WTC11 (cell line): ENCODE data around the gene PFN1. TPM values are rescaled to one million over a fixed set of nuclear protein-coding genes. Genes with fewer than 3 reads are reported as not detected.

Experiments
- ATAC-seq: fragments of 200-7000 bp; cut with Tn5 transposase; 2 replicates; pipeline ENCODE4 v1.10.0; 2021; ENCODE audit warnings: mild to moderate bottlenecking, moderate library complexity
- CTCF ChIA-PET: fragments of 300-600 bp; sonication (Branson Sonifier 250); formaldehyde crosslinking; loops from one replicate; lab custom pipeline; 2021; ENCODE audit warnings: antibody characterized with exemption; lab: Charles Lee
- POLR2A ChIA-PET: fragments of 350-600 bp; sonication (Branson Sonifier 250); formaldehyde crosslinking; loops from one replicate; lab custom pipeline; 2021; ENCODE audit warnings: antibody characterized with exemption; lab: Charles Lee
- DNase-seq: peaks from one replicate; pipeline ENCODE4 v3.0.0; 2021; ENCODE audit warnings: low spot score
- H3K27ac Mint-ChIP-seq: 2 replicates; pipeline ENCODE4 v1.8.0; 2021; ENCODE audit warnings: mixed read lengths
- H3K27me3 Mint-ChIP-seq: 2 replicates; pipeline ENCODE4 v1.8.0; 2021; ENCODE audit warnings: low read depth, mild to moderate bottlenecking, moderate library complexity, mixed read lengths
- H3K36me3 Mint-ChIP-seq: 2 replicates; pipeline ENCODE4 v1.8.0; 2021; ENCODE audit warnings: mixed read lengths
- H3K4me1 Mint-ChIP-seq: 2 replicates; pipeline ENCODE4 v1.8.0; 2022; ENCODE audit warnings: mixed read lengths
- H3K4me3 Mint-ChIP-seq: 2 replicates; pipeline ENCODE4 v1.8.0; 2021; ENCODE audit warnings: mild to moderate bottlenecking, moderate library complexity, mixed read lengths
- H3K9me3 Mint-ChIP-seq: 2 replicates; pipeline ENCODE4 v1.8.0; 2021; ENCODE audit warnings: mixed read lengths
- ATF6 ChIP-seq: sonication (generic); formaldehyde crosslinking; IDR thresholded peaks from 2 replicates; pipeline ENCODE4 v1.8.1; 2023; ENCODE audit warnings: mild to moderate bottlenecking, missing genetic modification reagents
- CBFB ChIP-seq: sonication (generic); formaldehyde crosslinking; IDR thresholded peaks from 2 replicates; pipeline ENCODE4 v1.8.1; 2022; ENCODE audit warnings: mild to moderate bottlenecking, low read depth, missing genetic modification reagents
- CREB1 ChIP-seq: sonication (generic); formaldehyde crosslinking; IDR thresholded peaks from 2 replicates; pipeline ENCODE4 v1.8.0; 2023; ENCODE audit warnings: mild to moderate bottlenecking, missing genetic modification reagents
- CTCF ChIP-seq: fragments of 200-600 bp; IDR thresholded peaks from 2 replicates; pipeline ENCODE4 v1.8.0; 2022; ENCODE audit warnings: antibody characterized with exemption
- ELF4 ChIP-seq: sonication (generic); formaldehyde crosslinking; IDR thresholded peaks from 2 replicates; pipeline ENCODE4 v1.8.1; 2022; ENCODE audit warnings: low read depth, mild to moderate bottlenecking, moderate library complexity, missing genetic modification reagents
- FOXJ3 ChIP-seq: sonication (generic); formaldehyde crosslinking; IDR thresholded peaks from 2 replicates; pipeline ENCODE4 v1.9.0; 2021; ENCODE audit warnings: missing genetic modification reagents, mild to moderate bottlenecking, borderline replicate concordance
- FOXK1 ChIP-seq: sonication (generic); formaldehyde crosslinking; IDR thresholded peaks from 2 replicates; pipeline ENCODE4 v1.8.0; 2022; ENCODE audit warnings: mild to moderate bottlenecking, moderate library complexity, missing genetic modification reagents
- HMGA2 ChIP-seq: fragments of 250-450 bp; sonication (Bioruptor Pico); IDR thresholded peaks from 2 replicates; pipeline ENCODE4 v1.4.0; 2021; ENCODE audit warnings: mild to moderate bottlenecking, moderate library complexity
- HMGXB4 ChIP-seq: sonication (generic); formaldehyde crosslinking; IDR thresholded peaks from 2 replicates; pipeline ENCODE4 v1.8.1; 2023; ENCODE audit warnings: mild to moderate bottlenecking, moderate library complexity, missing genetic modification reagents
- MLX ChIP-seq: sonication (generic); formaldehyde crosslinking; IDR thresholded peaks from 2 replicates; pipeline ENCODE4 v1.8.1; 2023; ENCODE audit warnings: mild to moderate bottlenecking, missing genetic modification reagents, moderate library complexity
- MYBL2 ChIP-seq: sonication (generic); formaldehyde crosslinking; IDR thresholded peaks from 2 replicates; pipeline ENCODE4 v1.8.1; 2023; ENCODE audit warnings: mild to moderate bottlenecking, moderate library complexity, missing genetic modification reagents
- NR1H2 ChIP-seq: sonication (generic); formaldehyde crosslinking; IDR thresholded peaks from 2 replicates; pipeline ENCODE4 v1.9.0; 2021; ENCODE audit warnings: mild to moderate bottlenecking, moderate library complexity, missing genetic modification reagents
- NR3C1 ChIP-seq: sonication (generic); formaldehyde crosslinking; conservative IDR thresholded peaks from 2 replicates; pipeline ENCODE4 v1.8.1; 2023; ENCODE audit warnings: low read depth, mild to moderate bottlenecking, missing genetic modification reagents
- PREB ChIP-seq: sonication (generic); formaldehyde crosslinking; IDR thresholded peaks from 2 replicates; pipeline ENCODE4 v1.8.1; 2022; ENCODE audit warnings: mild to moderate bottlenecking, missing genetic modification reagents, moderate library complexity, borderline replicate concordance
- RELA ChIP-seq: sonication (generic); formaldehyde crosslinking; IDR thresholded peaks from 2 replicates; pipeline ENCODE4 v1.8.1; 2022; ENCODE audit warnings: missing genetic modification reagents, mild to moderate bottlenecking, borderline replicate concordance
- TEAD4 ChIP-seq: sonication (generic); formaldehyde crosslinking; IDR thresholded peaks from 2 replicates; pipeline ENCODE4 v1.8.0; 2022; ENCODE audit warnings: mild to moderate bottlenecking, missing genetic modification reagents
- TP53 ChIP-seq: sonication (generic); formaldehyde crosslinking; IDR thresholded peaks from 2 replicates; pipeline ENCODE4 v1.8.1; 2023; ENCODE audit warnings: mild to moderate bottlenecking, missing genetic modification reagents
- ZNF121 ChIP-seq: sonication (generic); formaldehyde crosslinking; IDR thresholded peaks from 2 replicates; pipeline ENCODE4 v1.8.0; 2023; ENCODE audit warnings: missing genetic modification reagents
- ZNF232 ChIP-seq: sonication (generic); formaldehyde crosslinking; IDR thresholded peaks from 2 replicates; pipeline ENCODE4 v1.8.0; 2022; ENCODE audit warnings: mild to moderate bottlenecking, missing genetic modification reagents
- ZNF317 ChIP-seq: sonication (generic); formaldehyde crosslinking; IDR thresholded peaks from 2 replicates; pipeline ENCODE4 v1.8.1; 2023; ENCODE audit warnings: low read depth, mild to moderate bottlenecking, moderate library complexity, missing genetic modification reagents, borderline replicate concordance
- ZNF416 ChIP-seq: fragments of 250-450 bp; sonication (Bioruptor Pico); IDR thresholded peaks from 2 replicates; pipeline ENCODE4 v1.9.0; 2021; ENCODE audit warnings: mild to moderate bottlenecking, inconsistent platforms
- ZNF423 ChIP-seq: fragments of 250-450 bp; sonication (Bioruptor Pico); IDR thresholded peaks from 2 replicates; pipeline ENCODE4 v2.1.2; 2022; ENCODE audit warnings: mild to moderate bottlenecking, moderate library complexity
- ZNF512 ChIP-seq: sonication (generic); formaldehyde crosslinking; IDR thresholded peaks from 2 replicates; pipeline ENCODE4 v1.8.1; 2022; ENCODE audit warnings: missing genetic modification reagents, borderline replicate concordance
- ZNF671 ChIP-seq: fragments of 250-450 bp; sonication (Bioruptor Pico); IDR thresholded peaks from 2 replicates; pipeline ENCODE4 v1.8.0; 2021; ENCODE audit warnings: mild to moderate bottlenecking
- total RNA-seq: library from RNA; stranded (reverse); gene quantifications from 3 replicates; pipeline ENCODE4 v1.2.3, GENCODE V29; 2021

PFN1 gene
- total RNA-seq, 1 experiment from 2014 or later = 1,289 TPM

GRCh38 chr17:4933646-4934045, 14.7 kb downstream of the PFN1 start (continued):
- TF ChIP-seq ZNF512 (CRISPR knock-in tag) = no peak
- TF ChIP-seq RELA (CRISPR knock-in tag) = no peak
- no peak for TF ChIP-seq CREB1 (CRISPR knock-in tag)
- TF ChIP-seq ATF6 (CRISPR knock-in tag) = no peak
- no peak for TF ChIP-seq ZNF423
- TF ChIP-seq FOXJ3 (CRISPR knock-in tag) = no peak
- TF ChIP-seq ZNF232 = no peak
- TF ChIP-seq ZNF416 (CRISPR knock-in tag) = no peak
- TF ChIP-seq HMGA2 (CRISPR knock-in tag) = no peak
- no peak for TF ChIP-seq ZNF671

GRCh38 chr17:4932756-4933155, 15.6 kb downstream of the PFN1 start:
- Mint-ChIP-seq H3K4me1 (peaks cover 9% of the 10 kb centered on the region), H3K4me3 (no peak overlapping the region), H3K36me3 (peaks cover 13% of the 10 kb centered on the region), H3K9me3 (no peaks in the 10 kb centered on the region), H3K27ac (no peak overlapping the region), H3K27me3 (no peaks in the 10 kb centered on the region)
- no peak for ATAC-seq
- ChIA-PET POLR2A (interaction anchor here (1.0 kb wide), 1 partner anchor 23 kb away, joined by 4 read pairs; no protein-coding TSS in a partner anchor), CTCF (interaction anchor here (0.9 to 3.3 kb wide), 2 partner anchors 13 to 24 kb away, joined by 4 to 39 read pairs; no protein-coding TSS in a partner anchor)
- TF ChIP-seq ELF4 (CRISPR knock-in tag) = no peak
- TF ChIP-seq PREB = no peak
- TF ChIP-seq CTCF = no peak
- TF ChIP-seq ZNF121 = no peak
- TF ChIP-seq RELA (CRISPR knock-in tag) = no peak
- no peak for TF ChIP-seq MLX (CRISPR knock-in tag)
- no peak for TF ChIP-seq FOXK1 (CRISPR knock-in tag)
- no peak for TF ChIP-seq ATF6 (CRISPR knock-in tag)
- TF ChIP-seq MYBL2 (CRISPR knock-in tag) = no peak
- TF ChIP-seq HMGXB4 (CRISPR knock-in tag) = no peak
- no peak for TF ChIP-seq TEAD4 (CRISPR knock-in tag)
- no peak for TF ChIP-seq NR1H2
- TF ChIP-seq NR3C1 (CRISPR knock-in tag) = no peak
- TF ChIP-seq CBFB (CRISPR knock-in tag) = no peak
- TF ChIP-seq TP53 (CRISPR knock-in tag) = no peak
- no peak for TF ChIP-seq ZNF317 (CRISPR knock-in tag)
- DNase-seq = no peak
